Activated CD8-positive, alpha-beta T cell treated with anti-CD3 and anti-CD28 coated beads for 36 hours (primary cell): ENCODE data around the gene ARFGEF3. TPM values are rescaled to one million over a fixed set of nuclear protein-coding genes. Genes with fewer than 3 reads are reported as not detected.

Experiments
- ATAC-seq: fragments of 200-7000 bp; cut with Tn5 transposase; one replicate; pipeline ENCODE4 v1.10.0; 2021; ENCODE audit warnings: mild to moderate bottlenecking, moderate library complexity
- CTCF ChIA-PET: fragments of 350-600 bp; sonication (Branson Sonifier 250); formaldehyde crosslinking; loops from one replicate; lab custom pipeline; 2021; ENCODE audit warnings: antibody characterized with exemption; lab: Charles Lee
- POLR2A ChIA-PET: fragments of 350-600 bp; sonication (Branson Sonifier 250); formaldehyde crosslinking; loops from one replicate; lab custom pipeline; 2021; ENCODE audit warnings: antibody characterized with exemption; lab: Charles Lee
- DNase-seq: peaks from one replicate; pipeline ENCODE4 v3.0.0-alpha.2; 2020
- H3K27ac Mint-ChIP-seq: one replicate; pipeline ENCODE4 v1.8.0; 2021; ENCODE audit warnings: mild to moderate bottlenecking, mixed read lengths
- H3K27me3 Mint-ChIP-seq: one replicate; pipeline ENCODE4 v1.8.0; 2021; ENCODE audit warnings: mixed read lengths
- H3K36me3 Mint-ChIP-seq: one replicate; pipeline ENCODE4 v1.8.0; 2021; ENCODE audit warnings: low read depth, mixed read lengths
- H3K4me1 Mint-ChIP-seq: one replicate; pipeline ENCODE4 v1.8.0; 2021; ENCODE audit warnings: low read depth, mixed read lengths
- H3K4me3 Mint-ChIP-seq: one replicate; pipeline ENCODE4 v1.8.0; 2021; ENCODE audit warnings: mild to moderate bottlenecking, moderate library complexity, mixed read lengths
- H3K9me3 Mint-ChIP-seq: one replicate; pipeline ENCODE4 v1.8.0; 2021; ENCODE audit warnings: mixed read lengths
- intact Hi-C: fragments of 100-400 bp; cut with micrococcal nuclease; formaldehyde crosslinking; loops from one replicate; pipeline ENCODE4 v1.10.0; 2022
- total RNA-seq, 2 experiments: library from RNA; stranded (reverse); gene quantifications; one replicate each; pipeline ENCODE4 v1.2.3, GENCODE V29; 2021
- TF ChIP-seq, protein P1 (sequence below): fragments of 200-600 bp; IDR thresholded peaks from one replicate; pipeline ENCODE4 v1.8.0; 2022; ENCODE audit warnings: antibody characterized with exemption, mild to moderate bottlenecking

The ARFGEF3 gene, protein sequence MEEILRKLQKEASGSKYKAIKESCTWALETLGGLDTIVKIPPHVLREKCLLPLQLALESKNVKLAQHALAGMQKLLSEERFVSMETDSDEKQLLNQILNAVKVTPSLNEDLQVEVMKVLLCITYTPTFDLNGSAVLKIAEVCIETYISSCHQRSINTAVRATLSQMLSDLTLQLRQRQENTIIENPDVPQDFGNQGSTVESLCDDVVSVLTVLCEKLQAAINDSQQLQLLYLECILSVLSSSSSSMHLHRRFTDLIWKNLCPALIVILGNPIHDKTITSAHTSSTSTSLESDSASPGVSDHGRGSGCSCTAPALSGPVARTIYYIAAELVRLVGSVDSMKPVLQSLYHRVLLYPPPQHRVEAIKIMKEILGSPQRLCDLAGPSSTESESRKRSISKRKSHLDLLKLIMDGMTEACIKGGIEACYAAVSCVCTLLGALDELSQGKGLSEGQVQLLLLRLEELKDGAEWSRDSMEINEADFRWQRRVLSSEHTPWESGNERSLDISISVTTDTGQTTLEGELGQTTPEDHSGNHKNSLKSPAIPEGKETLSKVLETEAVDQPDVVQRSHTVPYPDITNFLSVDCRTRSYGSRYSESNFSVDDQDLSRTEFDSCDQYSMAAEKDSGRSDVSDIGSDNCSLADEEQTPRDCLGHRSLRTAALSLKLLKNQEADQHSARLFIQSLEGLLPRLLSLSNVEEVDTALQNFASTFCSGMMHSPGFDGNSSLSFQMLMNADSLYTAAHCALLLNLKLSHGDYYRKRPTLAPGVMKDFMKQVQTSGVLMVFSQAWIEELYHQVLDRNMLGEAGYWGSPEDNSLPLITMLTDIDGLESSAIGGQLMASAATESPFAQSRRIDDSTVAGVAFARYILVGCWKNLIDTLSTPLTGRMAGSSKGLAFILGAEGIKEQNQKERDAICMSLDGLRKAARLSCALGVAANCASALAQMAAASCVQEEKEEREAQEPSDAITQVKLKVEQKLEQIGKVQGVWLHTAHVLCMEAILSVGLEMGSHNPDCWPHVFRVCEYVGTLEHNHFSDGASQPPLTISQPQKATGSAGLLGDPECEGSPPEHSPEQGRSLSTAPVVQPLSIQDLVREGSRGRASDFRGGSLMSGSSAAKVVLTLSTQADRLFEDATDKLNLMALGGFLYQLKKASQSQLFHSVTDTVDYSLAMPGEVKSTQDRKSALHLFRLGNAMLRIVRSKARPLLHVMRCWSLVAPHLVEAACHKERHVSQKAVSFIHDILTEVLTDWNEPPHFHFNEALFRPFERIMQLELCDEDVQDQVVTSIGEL (N-terminal part only)
- 1 to 10 TPM; 1.7 to 1.8 TPM for total RNA-seq

- intact Hi-C loops: no loop called here
- TF ChIP-seq, protein P1, sequence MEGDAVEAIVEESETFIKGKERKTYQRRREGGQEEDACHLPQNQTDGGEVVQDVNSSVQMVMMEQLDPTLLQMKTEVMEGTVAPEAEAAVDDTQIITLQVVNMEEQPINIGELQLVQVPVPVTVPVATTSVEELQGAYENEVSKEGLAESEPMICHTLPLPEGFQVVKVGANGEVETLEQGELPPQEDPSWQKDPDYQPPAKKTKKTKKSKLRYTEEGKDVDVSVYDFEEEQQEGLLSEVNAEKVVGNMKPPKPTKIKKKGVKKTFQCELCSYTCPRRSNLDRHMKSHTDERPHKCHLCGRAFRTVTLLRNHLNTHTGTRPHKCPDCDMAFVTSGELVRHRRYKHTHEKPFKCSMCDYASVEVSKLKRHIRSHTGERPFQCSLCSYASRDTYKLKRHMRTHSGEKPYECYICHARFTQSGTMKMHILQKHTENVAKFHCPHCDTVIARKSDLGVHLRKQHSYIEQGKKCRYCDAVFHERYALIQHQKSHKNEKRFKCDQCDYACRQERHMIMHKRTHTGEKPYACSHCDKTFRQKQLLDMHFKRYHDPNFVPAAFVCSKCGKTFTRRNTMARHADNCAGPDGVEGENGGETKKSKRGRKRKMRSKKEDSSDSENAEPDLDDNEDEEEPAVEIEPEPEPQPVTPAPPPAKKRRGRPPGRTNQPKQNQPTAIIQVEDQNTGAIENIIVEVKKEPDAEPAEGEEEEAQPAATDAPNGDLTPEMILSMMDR: no peak
- POLR2A ChIA-PET: no interaction called here
- peaks cover 12% of the 10 kb centered on the region for H3K4me1 Mint-ChIP-seq
- H3K27ac Mint-ChIP-seq: peak within 1 kb of the TSS; percentile 8
- CTCF ChIA-PET: interaction anchor here (1.0 kb wide), 1 partner anchor 44 kb away, joined by 3 read pairs; no protein-coding TSS in a partner anchor
- peak; percentile 97 for ATAC-seq
- peaks cover 50% of the 10 kb centered on the region for H3K27me3 Mint-ChIP-seq
- peak; percentile 70 for DNase-seq
- H3K9me3 Mint-ChIP-seq: no peaks in the 10 kb centered on the region
- H3K4me3 Mint-ChIP-seq: peak within 1 kb of the TSS; percentile 73
- H3K36me3 Mint-ChIP-seq: no peaks in the 10 kb centered on the region
Measured at GRCh38 chr6:138161338-138162110, at the start of gene ARFGEF3. ARFGEF3 (plus strand) TSS chr6:138161939; CDS start chr6:138162087, 148 bp downstream.

DNA sequence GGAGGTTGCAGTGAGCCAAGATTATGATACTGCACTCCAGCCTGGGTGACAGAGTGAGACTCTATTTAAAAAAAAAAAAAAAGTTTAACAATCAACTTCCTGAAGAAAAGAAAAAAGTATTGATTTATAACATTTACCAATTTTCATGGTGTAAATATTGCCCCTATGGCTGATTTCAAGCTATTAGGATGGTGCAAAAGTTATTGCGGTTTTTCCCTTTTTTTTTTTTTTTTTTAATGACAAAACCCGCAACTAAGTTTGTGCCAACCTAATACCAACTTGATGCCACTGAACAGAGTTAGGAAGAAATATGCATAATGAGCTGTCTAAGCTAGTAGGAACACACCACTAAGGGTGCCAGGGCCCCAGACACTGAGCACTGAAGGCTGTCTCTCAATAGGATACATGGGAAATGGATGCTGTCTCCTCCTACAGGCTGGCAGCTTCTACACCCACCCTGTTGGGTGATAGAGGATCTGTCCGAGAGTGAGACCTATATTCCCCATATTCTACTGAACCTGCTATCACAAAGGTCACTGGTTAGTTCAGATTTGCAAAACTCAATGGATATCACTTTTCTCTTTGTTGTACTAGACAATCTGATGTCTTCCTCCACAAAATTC, 48.0 kb upstream of the ARFGEF3 start:
- Mint-ChIP-seq H3K9me3 (no peaks in the 10 kb centered on the region), H3K36me3 (no peaks in the 10 kb centered on the region), H3K4me3 (no peak overlapping the region), H3K4me1 (peaks cover 10% of the 10 kb centered on the region), H3K27ac (no peak overlapping the region), H3K27me3 (peaks cover 29% of the 10 kb centered on the region)
- CTCF ChIA-PET: interaction anchor here (0.6 to 6.6 kb wide), 5 partner anchors 113 to 405 kb away, joined by 3 to 63 read pairs (median 38); no protein-coding TSS in a partner anchor
- no peak for DNase-seq
- intact Hi-C loops: loop anchor here (10.0 kb wide), 1 partner anchor 291 kb away; the partner anchor contains the start of gene HEBP2
- TF ChIP-seq, protein P1: no peak
- POLR2A ChIA-PET: no interaction called here
- ATAC-seq: no peak

DNA sequence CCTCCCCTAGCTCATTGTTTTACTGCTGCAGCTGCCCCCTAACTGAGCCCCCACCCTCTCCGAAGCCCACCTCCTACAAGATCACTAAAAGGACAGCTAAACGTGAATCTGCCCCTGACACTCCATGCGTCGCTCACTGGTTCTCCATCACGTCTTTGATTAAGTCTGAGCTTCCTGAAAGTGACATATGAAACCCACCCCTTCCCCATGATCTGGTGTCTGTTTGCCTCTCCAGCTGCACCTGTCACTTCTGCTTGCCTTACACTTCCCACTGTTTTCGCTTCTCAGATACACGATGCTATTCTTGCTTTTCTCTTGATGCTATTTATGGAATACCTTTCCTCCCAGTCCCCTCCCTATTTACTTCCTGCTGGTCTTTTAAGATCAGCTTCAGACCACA, 46.5 kb upstream of the ARFGEF3 start:
- ATAC-seq (no peak), DNase-seq (no peak)
- TF ChIP-seq, protein P1: no peak
- intact Hi-C loops: loop anchor here (5.0 to 10.0 kb wide), 3 partner anchors 172 to 402 kb away; partner anchors contain the start of gene HEBP2
- no peaks in the 10 kb centered on the region for H3K36me3 Mint-ChIP-seq
- H3K4me1 Mint-ChIP-seq: peaks cover 6% of the 10 kb centered on the region
- no peak overlapping the region for H3K27ac Mint-ChIP-seq
- CTCF ChIA-PET: interaction anchor here (0.6 to 6.6 kb wide), 32 partner anchors 10 to 416 kb away, joined by 3 to 63 read pairs (median 5); partner anchors contain the start of genes HEBP2, NHSL1 and SMIM28
- no peak overlapping the region for H3K4me3 Mint-ChIP-seq
- POLR2A ChIA-PET: interaction anchor here (0.6 kb wide), 1 partner anchor 231 kb away, joined by 3 read pairs; no protein-coding TSS in a partner anchor
- no peaks in the 10 kb centered on the region for H3K9me3 Mint-ChIP-seq
- peaks cover 26% of the 10 kb centered on the region for H3K27me3 Mint-ChIP-seq
